Activated naive CD8-positive, alpha-beta T cell treated with anti-CD3 and anti-CD28 coated beads, Interleukin-2, amount 50 U/mL, for 16 hours (primary cell): Measurements from ENCODE around the gene CCDC194.
"Not testable (repeated sequence)": the region's sequence is repeated elsewhere in the genome, so short reads cannot be mapped to it uniquely, and the experiment has no call there.

ENCODE experiments used
- DNase-seq: peaks from one replicate; pipeline ENCODE4 v3.0.0-alpha.2; 2020; ENCODE audit warnings: low read depth, low spot score

Gene CCDC194

GRCh38 chr19:17376935-17377600 is 16.9 kb downstream of the CCDC194 start, which contains the start of gene PLVAP:
TSS of gene PLVAP (minus strand) at chr19:17377342. CDS start at chr19:17377288, 54 bp downstream.
- no peak for DNase-seq

- DNase-seq, result no peak
These were observed 23.9 kb downstream of the CCDC194 start for GRCh38 chr19:17370026-17370587.

GRCh38 chr19:17365361-17365760 is 28.6 kb downstream of the CCDC194 start:
- no peak for DNase-seq

GRCh38 chr19:17363852-17364605 is 30.0 kb downstream of the CCDC194 start:
- DNase-seq, result not testable (repeated sequence)

- DNase-seq, result no peak
These were observed 33.8 kb downstream of the CCDC194 start for GRCh38 chr19:17359905-17360800.

- no peak for DNase-seq
These were observed 35.6 kb downstream of the CCDC194 start for GRCh38 chr19:17358395-17358794.

- no peak for DNase-seq
These were observed 36.3 kb downstream of the CCDC194 start for GRCh38 chr19:17357724-17358123.

GRCh38 chr19:17357078-17357666 is 36.8 kb downstream of the CCDC194 start:
- DNase-seq, result no peak

GRCh38 chr19:17353386-17353785 is 40.6 kb downstream of the CCDC194 start:
- no peak for DNase-seq

GRCh38 chr19:17352608-17353280 is 41.3 kb downstream of the CCDC194 start:
- no peak for DNase-seq

- DNase-seq, result no peak
These were observed 42.1 kb downstream of the CCDC194 start for GRCh38 chr19:17351815-17352435.

GRCh38 chr19:17348700-17349099 is 45.3 kb downstream of the CCDC194 start:
- DNase-seq, result no peak

GRCh38 chr19:17347877-17348276 is 46.1 kb downstream of the CCDC194 start:
- DNase-seq, result no peak

GRCh38 chr19:17347361-17347760 is 46.6 kb downstream of the CCDC194 start:
- DNase-seq, result no peak

- peak; percentile 60 for DNase-seq
These were observed 47.8 kb downstream of the CCDC194 start for GRCh38 chr19:17346109-17346671.

- DNase-seq, result no peak
These were observed 52.2 kb downstream of the CCDC194 start for GRCh38 chr19:17341845-17342244.

GRCh38 chr19:17341386-17341785 is 52.6 kb downstream of the CCDC194 start:
- DNase-seq, result no peak

GRCh38 chr19:17340871-17341357 is 53.1 kb downstream of the CCDC194 start:
- no peak for DNase-seq
